D341Med (cell line): ENCODE results near the gene CP.
"Not testable (repeated sequence)": the region's sequence is repeated elsewhere in the genome, so short reads cannot be mapped to it uniquely, and the experiment has no call there.

Experiments used
- DNase-seq: peaks from one replicate; pipeline ENCODE4 v3.0.0; 2012; ENCODE audit warnings: low spot score

The CP gene

GRCh38 chr3:149221783-149222517, at the start of gene CP:
TSS of gene CP (minus strand) at chr3:149221829. CDS start at chr3:149221792, 37 bp downstream.
- no peak for DNase-seq

DNA sequence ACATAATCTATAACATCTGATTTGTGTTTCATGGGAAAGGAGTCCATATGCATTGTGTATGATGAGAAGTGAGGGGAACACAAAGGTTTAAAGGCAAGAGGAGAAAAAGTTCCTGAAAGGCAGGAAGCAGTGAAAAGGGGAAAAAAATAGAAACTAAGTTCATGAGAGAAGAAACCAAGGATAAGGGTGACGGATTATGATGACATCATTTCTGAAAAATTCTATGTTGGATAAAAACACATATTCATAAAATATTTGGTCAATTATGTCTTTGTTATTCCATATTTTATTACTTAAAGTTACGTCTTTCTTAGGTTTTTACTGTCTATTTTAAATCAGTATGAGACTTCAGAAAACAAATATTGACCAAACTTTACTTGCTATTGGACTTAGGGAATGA, 48.6 kb upstream of the CP start:
- no peak for DNase-seq

GRCh38 chr3:149269687-149270086, 48.1 kb upstream of the CP start:
- DNase-seq = no peak

GRCh38 chr3:149267565-149267964, 45.9 kb upstream of the CP start:
- no peak for DNase-seq

DNA sequence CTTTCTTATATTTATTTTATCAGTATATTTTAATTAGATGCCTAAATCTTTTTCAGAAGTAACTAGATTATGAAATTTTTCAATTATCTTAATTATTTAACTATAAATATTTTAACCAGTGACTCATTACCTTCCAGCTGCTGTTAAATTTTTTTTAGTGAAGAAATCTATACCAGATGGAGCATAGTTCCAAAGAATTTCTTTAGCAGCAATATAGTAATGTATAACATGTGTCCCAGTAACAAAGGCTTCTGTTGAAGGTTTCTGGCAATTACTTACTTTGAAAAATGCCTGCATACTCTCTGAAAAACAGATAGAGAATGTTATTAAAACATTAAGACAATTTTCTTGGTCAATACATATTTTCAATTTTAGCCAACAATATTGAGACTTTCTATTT, 45.1 kb upstream of the CP start:
- DNase-seq = no peak

DNA sequence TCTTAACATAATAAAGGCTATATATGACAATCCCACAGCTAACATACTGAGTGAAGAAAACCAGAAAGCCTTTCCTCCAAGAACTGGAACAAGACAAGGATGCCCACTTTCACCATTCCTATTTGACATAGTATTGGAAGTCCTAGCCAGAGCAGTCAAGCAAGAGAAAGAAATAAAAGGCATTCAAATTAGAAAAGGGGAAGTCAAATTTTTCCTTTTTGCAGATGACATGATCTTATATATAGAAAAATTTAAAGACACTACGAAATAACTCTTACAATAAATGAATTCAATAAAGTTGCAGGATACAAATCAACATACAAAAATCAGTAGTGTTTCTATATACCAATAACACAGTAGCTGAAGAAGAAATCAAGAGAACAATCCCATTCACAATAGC, 42.2 kb upstream of the CP start:
- no peak for DNase-seq

- no peak for DNase-seq
Observed at GRCh38 chr3:149258714-149259113, 37.1 kb upstream of the CP start.

GRCh38 chr3:149258298-149258697, 36.7 kb upstream of the CP start:
- DNase-seq = no peak

- DNase-seq = no peak
Observed at GRCh38 chr3:149252272-149252671, 30.6 kb upstream of the CP start.

DNA sequence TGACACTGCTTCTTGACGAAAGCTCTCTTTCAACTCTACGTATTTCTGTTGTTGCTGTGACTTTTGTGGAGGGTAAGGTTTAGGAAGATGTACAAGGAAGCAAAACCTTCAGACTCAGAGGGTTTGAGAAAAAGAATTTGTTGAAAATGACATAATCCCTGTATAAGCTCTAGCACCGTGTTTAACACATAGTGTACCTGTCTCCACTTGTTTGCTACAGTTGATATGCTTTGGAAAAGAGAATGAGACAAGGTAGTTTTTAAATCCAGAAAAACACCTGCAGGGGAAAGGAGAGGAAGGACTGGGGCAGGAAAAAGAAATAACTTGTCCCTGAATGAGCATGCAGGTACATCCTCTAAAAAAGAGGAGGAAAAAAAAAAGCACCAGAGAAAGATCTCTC, 29.6 kb upstream of the CP start:
- no peak for DNase-seq

DNA sequence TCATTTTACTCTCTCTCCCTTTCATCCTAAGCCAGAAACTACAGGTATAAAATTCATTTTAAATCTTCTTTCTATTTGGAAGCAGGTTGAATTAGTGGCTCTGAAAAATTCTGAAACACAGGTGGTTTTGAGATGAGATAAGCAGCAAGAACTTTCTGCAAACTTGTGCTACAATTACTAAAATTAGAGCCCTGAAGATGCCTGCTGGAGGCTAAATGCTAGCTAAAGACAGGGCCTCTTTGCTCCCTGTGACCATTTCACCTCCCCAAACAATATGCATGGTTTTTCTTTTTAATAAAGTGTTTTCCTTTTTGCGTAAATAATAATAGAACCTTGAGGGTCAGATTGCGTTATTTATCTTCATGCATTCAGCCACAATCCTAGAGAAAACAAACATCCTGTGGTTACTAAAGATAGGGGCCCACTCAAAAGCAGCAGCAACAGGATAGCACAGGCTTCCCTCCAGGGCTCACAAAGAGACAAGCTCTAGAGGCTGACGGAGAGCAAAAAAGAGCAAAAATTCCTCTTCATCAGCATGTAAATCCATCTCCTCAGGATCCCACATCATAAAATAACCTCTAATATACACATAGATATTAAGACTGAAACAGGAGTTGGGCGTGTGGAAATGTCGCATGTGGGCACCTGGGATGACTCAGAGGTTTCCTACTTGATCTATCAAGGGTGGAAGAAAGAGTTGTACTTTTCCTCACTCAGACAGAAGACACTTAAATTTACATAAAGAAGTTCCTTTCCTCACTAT, 26.5 kb upstream of the CP start:
- DNase-seq = no peak

DNA sequence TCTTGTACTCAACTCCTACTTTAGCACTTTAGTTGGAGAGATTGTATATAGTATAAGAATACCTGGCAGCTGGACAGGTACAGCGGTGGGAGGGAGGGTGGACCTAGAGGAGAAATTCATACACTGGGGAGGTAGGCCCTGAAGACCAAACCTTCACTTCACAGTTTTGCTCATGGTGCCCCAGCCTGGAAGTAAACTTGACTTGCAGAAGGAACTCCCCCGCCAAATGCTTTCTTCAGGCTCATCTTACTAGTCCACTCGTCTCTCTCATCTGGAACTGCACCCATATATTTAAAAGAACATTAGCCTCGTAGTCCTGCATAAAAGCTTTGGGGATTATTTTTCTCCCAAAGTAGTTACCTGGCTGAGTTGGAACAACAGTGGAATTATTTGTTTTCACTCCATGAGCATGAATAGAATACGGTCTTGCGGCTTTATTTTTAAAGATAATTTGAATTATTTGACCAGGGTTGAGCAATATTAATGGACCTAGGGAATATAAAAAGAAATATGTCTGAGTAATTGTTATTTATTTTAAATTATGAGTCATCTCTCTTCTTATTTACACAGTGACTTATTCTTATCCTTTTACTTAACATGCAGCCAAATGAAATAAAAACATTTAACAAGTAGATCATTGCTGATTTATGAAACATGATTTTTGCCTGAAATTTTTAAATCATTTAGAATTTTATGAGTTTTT, 25.5 kb upstream of the CP start:
- DNase-seq = no peak

DNA sequence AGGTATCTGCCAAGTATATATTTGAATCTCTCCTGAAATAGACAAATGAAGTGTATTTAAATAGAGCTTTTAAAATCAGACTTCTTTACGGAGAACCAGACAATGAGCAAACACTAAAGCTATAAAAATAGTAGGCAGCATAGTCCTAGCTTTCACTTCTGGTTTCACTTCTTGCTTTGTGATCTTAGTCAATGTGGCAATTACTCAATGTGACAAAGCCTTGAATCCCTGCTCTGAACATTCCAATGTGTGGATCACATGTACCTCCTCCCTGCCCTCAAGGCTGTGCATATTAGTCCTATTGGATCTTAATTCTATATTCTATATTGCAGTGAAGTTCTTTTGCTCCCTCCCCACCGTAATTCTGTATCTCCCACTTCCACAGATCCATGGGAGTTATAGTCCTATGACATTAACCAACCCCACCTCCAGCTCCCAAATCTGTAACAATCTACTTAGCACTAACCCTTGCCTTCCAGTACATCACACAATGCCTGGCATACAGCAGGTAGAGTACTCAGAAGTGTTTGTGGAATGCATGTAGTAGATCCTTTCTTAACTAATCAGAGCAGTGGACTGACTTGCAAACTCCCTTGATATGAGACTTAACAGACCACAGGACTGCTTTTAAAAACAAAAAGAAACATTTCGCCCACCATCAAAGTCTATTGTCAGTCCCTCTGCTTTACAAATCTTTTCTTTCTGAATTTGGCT, 24.3 kb upstream of the CP start:
- DNase-seq = no peak

- no peak for DNase-seq
Observed at GRCh38 chr3:149243540-149243939, 21.9 kb upstream of the CP start.

DNA sequence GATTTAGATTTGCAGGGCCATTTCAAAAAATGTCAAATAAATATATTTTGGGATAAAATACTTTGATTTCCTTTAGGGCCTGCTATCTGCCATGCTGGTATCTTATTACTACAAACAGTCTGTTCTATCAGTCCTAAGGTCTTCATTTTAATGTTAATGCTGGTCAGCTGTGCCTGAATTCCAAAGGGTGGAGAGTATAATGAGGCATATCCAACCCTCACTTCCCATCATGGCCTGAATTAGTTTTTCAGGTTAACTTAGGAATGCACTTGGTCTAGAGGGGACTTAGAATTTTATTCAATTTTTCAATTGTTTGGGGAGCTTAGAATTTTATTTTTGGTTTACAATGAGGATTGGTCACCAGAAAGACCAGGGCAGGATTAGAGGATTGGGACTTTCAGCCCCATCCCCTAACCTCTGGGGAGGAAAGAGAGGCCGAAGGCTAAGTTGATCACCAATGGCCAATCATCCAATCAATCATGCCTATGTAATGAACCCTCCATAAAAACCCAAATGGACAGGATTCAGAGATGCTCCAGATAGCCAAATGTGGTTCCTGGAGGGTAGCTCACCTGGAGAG, 17.8 kb upstream of the CP start:
- no peak for DNase-seq

- not testable (repeated sequence) for DNase-seq
Observed at GRCh38 chr3:149238268-149238667, 16.6 kb upstream of the CP start.

GRCh38 chr3:149235599-149236424, 14.2 kb upstream of the CP start:
- DNase-seq = no peak

- no peak for DNase-seq
Observed at GRCh38 chr3:149234671-149235245, 13.1 kb upstream of the CP start.

DNA sequence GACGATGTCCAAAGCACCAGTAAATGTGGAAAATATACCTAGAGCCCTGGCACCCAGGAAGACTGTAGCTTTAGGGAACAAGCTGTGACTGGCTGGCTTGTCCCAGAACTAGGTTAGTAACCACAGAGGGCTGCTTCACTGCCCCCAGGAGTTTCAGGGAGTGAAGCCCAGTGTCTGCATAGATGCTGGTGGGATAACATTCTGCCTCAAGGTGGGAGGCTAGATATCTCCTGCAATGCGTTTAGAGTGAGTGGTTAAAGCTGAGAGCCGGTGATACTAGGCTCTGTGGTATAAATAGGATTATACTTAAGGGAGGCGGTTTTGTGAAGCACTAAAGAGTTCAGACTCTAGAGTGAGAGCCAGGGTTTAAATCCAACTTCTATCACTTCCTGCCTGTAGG, 11.7 kb upstream of the CP start:
- DNase-seq = no peak

- no peak for DNase-seq
Observed at GRCh38 chr3:149231871-149232270, 10.2 kb upstream of the CP start.
